GM12872 (cell line): ENCODE results near the gene SLX4IP.

Experiments used
- CTCF ChIP-seq: IDR thresholded peaks from 3 replicates; pipeline ENCODE4 v1.5.1; 2011; ENCODE audit warnings: low read depth, mild to moderate bottlenecking, low read length, moderate library complexity; ENCODE audit not compliant: insufficient read depth

SLX4IP gene

GRCh38 chr20:10676518-10676917, 241.4 kb downstream of the SLX4IP start:
- no peak for TF ChIP-seq CTCF
